ENCODE measurements around the gene NUP98.
"Not testable (repeated sequence)": the region's sequence is repeated elsewhere in the genome, so short reads cannot be mapped to it uniquely, and the experiment has no call there.

NUP98 gene

GRCh38 chr11:3802011-3802790 lies 4.8 kb upstream of the NUP98 start:
- in situ Hi-C loops (cut with HindIII; ENCODE audit: low sequenced_read_pairs) = no loop called here

DNA sequence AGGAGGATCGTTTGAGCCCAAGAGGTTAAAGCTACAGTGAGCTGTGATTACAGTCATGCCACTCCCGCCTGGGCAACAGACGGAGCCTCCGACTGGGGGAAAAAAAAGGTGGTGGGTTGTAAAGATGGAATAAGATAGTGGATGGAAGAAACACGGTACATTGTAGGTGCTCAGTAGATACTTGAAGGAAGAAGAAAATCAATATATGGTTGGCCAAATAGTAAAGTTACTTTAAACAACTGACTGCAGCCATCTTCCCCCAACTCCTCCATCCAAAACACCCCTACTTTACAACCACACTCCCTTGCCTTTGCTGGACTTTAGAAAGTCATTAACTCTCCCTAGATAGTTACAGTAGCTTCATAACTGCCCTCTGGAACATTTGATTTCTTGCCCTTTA lies 2.5 kb upstream of the NUP98 start:
- in situ Hi-C loops (cut with HindIII; ENCODE audit: low sequenced_read_pairs) = no loop called here

DNA sequence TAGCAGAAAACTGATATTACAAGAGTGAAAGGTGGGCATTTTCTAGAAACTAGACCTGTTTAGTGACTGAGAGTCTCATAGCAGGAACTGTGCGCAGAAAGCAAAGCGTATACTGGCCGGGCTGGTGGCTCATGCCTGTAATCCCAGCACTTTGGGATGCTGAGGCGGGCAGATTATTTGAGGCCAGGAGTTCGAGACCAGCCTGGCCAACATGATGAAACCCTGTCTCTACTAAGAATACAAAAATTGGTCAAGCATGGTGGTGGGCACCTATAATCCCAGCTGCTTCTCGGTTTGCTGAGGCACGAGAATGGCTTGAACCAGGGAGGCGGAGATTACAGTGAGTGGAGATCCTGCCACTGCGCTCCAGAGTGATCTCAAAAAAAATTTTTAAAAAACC lies 1.8 kb upstream of the NUP98 start:
- in situ Hi-C loops (cut with HindIII; ENCODE audit: low sequenced_read_pairs) = no loop called here

DNA sequence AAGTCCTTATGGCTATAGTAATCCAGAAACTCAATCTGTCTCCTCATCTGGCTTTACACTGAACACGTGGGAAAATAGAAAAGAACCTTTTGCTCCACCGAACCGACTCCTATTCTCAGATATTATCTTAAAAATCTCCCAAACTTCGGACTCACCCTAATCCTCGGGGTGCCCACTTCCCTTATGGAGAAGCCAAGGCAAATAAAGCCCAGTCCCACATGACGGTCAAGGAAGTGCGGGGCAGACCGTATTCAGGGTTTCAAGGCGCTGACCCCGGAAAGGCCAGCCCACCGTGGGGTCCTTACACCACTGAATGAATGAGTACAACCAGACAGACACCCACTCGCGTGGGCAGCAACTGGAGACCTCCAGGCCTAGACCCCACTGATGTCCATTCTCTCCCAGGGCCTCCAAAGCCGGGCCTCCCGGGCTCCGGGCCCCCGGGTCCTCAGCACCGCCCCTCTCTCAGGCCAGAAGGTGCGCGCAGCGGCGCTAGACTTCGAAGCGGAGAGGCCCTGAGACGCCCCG lies 489 bp downstream of the NUP98 start:
- in situ Hi-C loops (cut with HindIII; ENCODE audit: low sequenced_read_pairs) = no loop called here

- in situ Hi-C loops (cut with HindIII; ENCODE audit: low sequenced_read_pairs) = no loop called here
Measured at GRCh38 chr11:3796346-3796745, 1.0 kb downstream of the NUP98 start.

GRCh38 chr11:3796002-3796311 lies 1.4 kb downstream of the NUP98 start:
- in situ Hi-C loops (cut with HindIII; ENCODE audit: low sequenced_read_pairs) = no loop called here

DNA sequence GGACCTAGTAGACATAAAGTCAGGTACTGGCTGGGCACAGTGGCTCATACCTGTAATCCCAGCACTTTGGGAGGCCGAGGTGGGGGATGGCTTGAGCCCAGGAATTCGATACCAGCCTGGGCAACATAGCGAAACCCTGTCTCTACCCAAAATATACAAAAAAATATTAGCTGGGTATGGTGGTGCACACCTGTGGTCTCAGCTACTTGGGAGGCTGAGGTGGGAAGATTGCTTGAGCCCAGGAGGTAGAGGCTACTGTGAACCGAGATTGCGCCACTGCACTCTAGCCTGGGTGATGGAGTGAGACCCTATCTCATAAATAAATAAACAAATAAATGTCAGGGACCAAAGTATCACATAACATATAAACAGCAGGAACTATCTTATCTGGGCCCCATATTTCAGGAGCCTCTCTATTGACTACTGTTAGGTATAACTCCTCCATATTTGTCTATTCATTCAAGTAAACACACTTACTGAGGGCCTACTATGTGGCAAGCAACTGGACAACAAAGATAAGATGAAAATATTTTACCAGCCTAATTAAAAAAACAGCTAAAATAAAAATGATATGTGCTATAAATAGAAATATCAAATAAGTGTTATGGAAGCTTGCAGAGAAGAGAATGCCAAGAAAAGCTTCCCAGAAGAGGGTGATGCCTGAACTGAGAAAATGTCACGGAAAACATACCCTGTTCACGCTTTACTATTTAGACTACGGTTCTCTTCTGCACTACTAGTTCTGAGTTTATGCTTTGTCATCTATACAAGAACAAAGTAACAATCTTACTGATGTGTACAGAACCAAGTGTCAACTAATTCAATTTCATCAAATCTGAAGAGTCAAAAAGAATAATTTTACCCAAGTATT lies 2.0 kb downstream of the NUP98 start:
- in situ Hi-C loops (cut with HindIII; ENCODE audit: low sequenced_read_pairs) = no loop called here

GRCh38 chr11:3794387-3794786 lies 3.0 kb downstream of the NUP98 start:
- in situ Hi-C loops (cut with HindIII; ENCODE audit: low sequenced_read_pairs) = not testable (repeated sequence)

DNA sequence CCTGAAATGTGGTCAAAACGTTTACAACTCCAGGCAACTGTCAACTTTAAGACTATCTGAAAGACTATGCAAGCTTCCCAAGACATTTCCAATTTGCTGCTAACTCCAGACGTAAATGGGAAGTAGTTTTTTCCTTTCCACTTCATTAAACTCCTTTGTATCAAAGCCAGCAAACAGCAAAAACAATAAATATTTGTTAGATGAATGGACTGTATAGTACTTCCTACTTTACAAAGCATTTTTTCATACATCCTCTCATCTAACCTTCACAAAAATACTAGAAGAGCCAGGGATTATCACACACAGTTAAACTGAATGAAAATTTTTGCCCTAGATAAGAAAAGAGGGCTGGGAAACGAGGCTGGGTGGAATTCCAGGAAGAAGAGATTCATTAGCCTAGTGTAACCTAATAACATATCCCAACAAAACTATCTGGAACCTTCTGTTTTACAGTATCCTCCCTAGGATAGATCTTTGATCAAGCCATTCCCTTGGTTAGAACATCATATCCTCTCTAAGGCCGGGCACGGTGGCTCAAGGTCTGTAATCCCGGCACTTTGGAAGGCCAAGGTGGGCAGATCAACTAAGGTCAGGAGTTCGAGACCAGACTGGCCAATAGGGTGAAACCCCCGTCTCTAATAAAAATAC lies 10.4 kb downstream of the NUP98 start:
- in situ Hi-C loops (cut with HindIII; ENCODE audit: low sequenced_read_pairs) = no loop called here

- in situ Hi-C loops (cut with HindIII; ENCODE audit: low sequenced_read_pairs) = no loop called here
Measured at GRCh38 chr11:3783611-3784010, 13.7 kb downstream of the NUP98 start.

DNA sequence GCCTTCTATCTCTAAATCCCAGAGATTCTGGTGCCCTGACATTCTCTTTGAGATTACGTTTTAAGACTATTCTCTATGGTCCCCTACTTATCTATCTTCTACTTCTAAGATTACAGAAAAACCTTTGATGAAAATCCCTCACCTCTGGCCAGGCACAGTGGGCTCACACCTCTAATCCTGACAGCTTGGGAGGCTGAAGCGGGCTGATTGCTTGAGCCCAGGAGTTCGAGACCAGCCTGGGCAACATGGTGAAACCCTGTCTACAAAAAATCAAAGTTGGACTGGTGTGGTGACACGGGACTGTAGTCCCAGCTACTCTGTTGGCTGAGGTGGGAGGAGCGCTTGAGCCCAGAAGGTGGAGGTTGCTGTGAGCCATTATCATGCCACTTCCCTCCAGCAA lies 14.4 kb downstream of the NUP98 start:
- in situ Hi-C loops (cut with HindIII; ENCODE audit: low sequenced_read_pairs) = no loop called here

- in situ Hi-C loops (cut with HindIII; ENCODE audit: low sequenced_read_pairs) = no loop called here
Measured at GRCh38 chr11:3781423-3781822, 15.9 kb downstream of the NUP98 start.

- in situ Hi-C loops (cut with HindIII; ENCODE audit: low sequenced_read_pairs) = no loop called here
Measured at GRCh38 chr11:3775736-3776406, 21.5 kb downstream of the NUP98 start.

- in situ Hi-C loops (cut with HindIII; ENCODE audit: low sequenced_read_pairs) = no loop called here
Measured at GRCh38 chr11:3773180-3773579, 24.2 kb downstream of the NUP98 start.

DNA sequence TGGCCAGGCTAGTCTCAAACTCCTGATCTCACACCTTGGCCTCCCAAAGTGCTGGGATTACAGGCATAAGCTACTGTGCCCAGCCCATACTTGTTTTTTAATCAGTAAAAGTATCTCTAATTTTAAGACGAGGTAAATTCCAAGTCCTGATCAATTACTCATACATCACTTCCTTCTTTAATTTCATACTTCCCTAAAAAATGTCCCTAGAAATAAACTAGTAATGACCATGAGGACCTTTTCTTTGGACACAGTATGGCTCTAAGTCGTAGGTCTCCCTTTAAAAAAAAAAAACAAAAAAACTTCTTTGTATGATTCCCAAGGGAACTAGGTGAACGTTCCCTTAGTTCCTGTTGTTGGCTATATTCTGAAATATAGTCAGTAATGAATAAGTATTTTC lies 29.8 kb downstream of the NUP98 start:
- in situ Hi-C loops (cut with HindIII; ENCODE audit: low sequenced_read_pairs) = loop anchor here (10.0 kb wide), 1 partner anchor 53 kb away; no protein-coding TSS in a partner anchor

DNA sequence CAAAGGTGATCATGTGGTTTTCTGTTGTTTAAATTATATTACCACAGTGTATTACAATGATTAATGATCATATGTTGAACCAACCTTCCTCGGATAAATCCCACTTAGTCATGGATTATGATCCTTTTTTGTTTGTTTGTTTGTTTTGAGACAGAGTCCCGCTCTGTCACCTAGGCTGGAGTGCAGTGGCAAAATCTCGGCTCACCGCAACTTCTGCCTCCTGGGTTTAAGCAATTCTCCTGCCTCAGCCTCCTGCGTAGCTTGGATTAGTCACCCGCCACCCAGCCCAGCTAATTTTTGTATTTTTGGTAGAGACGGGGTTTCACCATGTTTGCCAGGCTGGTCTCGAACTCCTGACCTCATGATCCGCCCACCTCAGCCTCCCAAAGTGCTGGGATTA lies 30.5 kb downstream of the NUP98 start:
- in situ Hi-C loops (cut with HindIII; ENCODE audit: low sequenced_read_pairs) = loop anchor here (10.0 kb wide), 1 partner anchor 52 kb away; no protein-coding TSS in a partner anchor

- in situ Hi-C loops (cut with HindIII; ENCODE audit: low sequenced_read_pairs) = loop anchor here (10.0 kb wide), 1 partner anchor 49 kb away; no protein-coding TSS in a partner anchor
Measured at GRCh38 chr11:3764266-3764665, 33.1 kb downstream of the NUP98 start.

DNA sequence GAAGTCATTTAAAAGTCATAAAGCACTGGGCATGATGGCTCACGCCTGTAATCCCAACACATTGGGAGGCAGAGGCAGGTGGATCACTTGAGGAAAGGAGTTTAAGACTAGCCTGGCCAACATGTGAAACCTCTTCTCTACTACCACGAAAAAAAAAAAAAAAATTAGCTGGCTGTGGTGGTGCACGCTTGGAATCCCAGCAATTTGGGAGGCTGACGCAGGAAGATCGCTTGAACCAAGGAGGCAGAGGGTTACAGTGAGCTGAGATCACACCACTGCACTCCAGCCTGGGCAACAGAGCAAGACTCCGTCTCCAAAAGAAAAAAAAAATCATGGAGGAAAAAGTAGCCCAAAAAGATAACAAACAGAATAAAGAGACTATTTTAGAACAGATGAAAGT lies 42.2 kb downstream of the NUP98 start:
- in situ Hi-C loops (cut with HindIII; ENCODE audit: low sequenced_read_pairs) = no loop called here

GRCh38 chr11:3753110-3753509 lies 44.2 kb downstream of the NUP98 start:
- in situ Hi-C loops (cut with HindIII; ENCODE audit: low sequenced_read_pairs) = no loop called here

DNA sequence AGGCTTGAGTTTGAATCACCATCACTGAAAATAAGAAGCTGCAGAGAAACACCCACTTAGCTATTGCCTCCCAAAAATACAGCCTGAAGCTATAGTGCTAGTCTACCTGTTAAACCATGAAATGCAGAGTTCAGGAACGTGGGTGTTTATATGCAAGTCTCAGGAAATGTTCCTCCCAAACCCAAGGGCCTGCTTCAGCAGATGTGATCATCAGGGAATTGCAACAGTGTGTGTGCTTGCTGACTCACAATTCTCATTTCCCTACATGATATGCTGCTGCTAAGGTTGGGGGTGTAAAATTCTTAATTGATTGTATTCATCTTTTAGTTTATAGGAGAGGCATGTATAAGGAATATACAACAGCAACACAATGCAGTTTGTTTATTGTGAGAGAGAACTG lies 49.6 kb downstream of the NUP98 start:
- in situ Hi-C loops (cut with HindIII; ENCODE audit: low sequenced_read_pairs) = no loop called here

DNA sequence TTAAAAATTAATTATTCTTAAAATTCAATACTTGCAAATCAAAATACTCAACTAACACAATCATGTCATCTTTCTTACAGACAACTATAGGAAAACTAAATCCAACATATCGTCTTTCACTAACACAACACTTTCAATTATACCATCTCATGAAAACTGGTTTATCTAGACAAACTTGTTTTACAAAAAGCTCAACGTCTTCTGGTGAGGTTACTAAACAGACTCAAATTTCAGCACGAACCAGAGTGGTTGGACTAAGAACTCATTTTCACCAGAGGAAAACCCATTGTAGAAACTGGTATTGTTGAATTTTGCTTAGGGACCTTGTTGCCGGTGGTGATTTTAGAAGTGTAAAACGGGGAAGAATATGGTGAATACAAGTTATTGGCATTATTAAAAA lies 52.2 kb downstream of the NUP98 start:
- in situ Hi-C loops (cut with HindIII; ENCODE audit: low sequenced_read_pairs) = no loop called here

Measured in DLD1 (cell line).